SK-N-SH treated with all-trans-retinoic acid at 6 μM for 48 hours (cell line): Measurements from ENCODE around the gene TAMALIN.

ENCODE experiments used
- ATAC-seq: fragments of 200-7000 bp; cut with Tn5 transposase; 3 replicates; pipeline ENCODE4 v1.9.1; 2020; ENCODE audit warnings: mild to moderate bottlenecking, moderate library complexity
- ARNTL ChIP-seq: fragments of 450-650 bp; formaldehyde crosslinking; IDR thresholded peaks from 2 replicates; pipeline ENCODE4 v1.5.0; 2020; ENCODE audit warnings: low read depth, mild to moderate bottlenecking, moderate library complexity, borderline replicate concordance
- BACH2 ChIP-seq: fragments of 250-450 bp; sonication (Bioruptor Pico); IDR thresholded peaks from 2 replicates; pipeline ENCODE4 v1.9.0; 2021; ENCODE audit warnings: mild to moderate bottlenecking, borderline replicate concordance
- CSDC2 ChIP-seq: fragments of 250-450 bp; sonication (Bioruptor Pico); IDR thresholded peaks from 2 replicates; pipeline ENCODE4 v1.5.0; 2020; ENCODE audit warnings: mild to moderate bottlenecking, moderate library complexity
- ESRRG ChIP-seq: fragments of 250-450 bp; sonication (Bioruptor Pico); IDR thresholded peaks from 2 replicates; pipeline ENCODE4 v1.6.1; 2021; ENCODE audit warnings: mild to moderate bottlenecking
- GLIS3 ChIP-seq: fragments of 250-450 bp; sonication (Bioruptor Pico); IDR thresholded peaks from 2 replicates; pipeline ENCODE4 v1.5.0; 2020; ENCODE audit warnings: mild to moderate bottlenecking, moderate library complexity
- ISL1 ChIP-seq: fragments of 250-450 bp; sonication (Bioruptor Pico); IDR thresholded peaks from 2 replicates; pipeline ENCODE4 v2.1.2; 2022; ENCODE audit warnings: mild to moderate bottlenecking, moderate library complexity
- OSR1 ChIP-seq: fragments of 250-450 bp; sonication (Bioruptor Pico); IDR thresholded peaks from 2 replicates; pipeline ENCODE4 v1.8.0; 2022; ENCODE audit warnings: moderate library complexity, mild to moderate bottlenecking, inconsistent platforms
- PPARA ChIP-seq: fragments of 250-450 bp; sonication (Bioruptor Pico); IDR thresholded peaks from 2 replicates; pipeline ENCODE4 v1.5.0; 2020; ENCODE audit warnings: mild to moderate bottlenecking, borderline replicate concordance
- RARB ChIP-seq: fragments of 250-450 bp; sonication (Bioruptor Pico); IDR thresholded peaks from 2 replicates; pipeline ENCODE4 v1.8.0; 2021; ENCODE audit warnings: mild to moderate bottlenecking, moderate library complexity
- SNAI2 ChIP-seq: fragments of 250-450 bp; sonication (Bioruptor Pico); IDR thresholded peaks from 2 replicates; pipeline ENCODE4 v1.5.0; 2020; ENCODE audit warnings: mild to moderate bottlenecking, moderate library complexity
- TCF4 ChIP-seq: fragments of 250-450 bp; sonication (Bioruptor Pico); IDR thresholded peaks from 2 replicates; pipeline ENCODE4 v1.8.0; 2021; ENCODE audit warnings: mild to moderate bottlenecking, moderate library complexity, borderline replicate concordance
- TOX ChIP-seq: fragments of 250-450 bp; sonication (Bioruptor Pico); IDR thresholded peaks from 2 replicates; pipeline ENCODE4 v1.8.0; 2021; ENCODE audit warnings: mild to moderate bottlenecking, moderate library complexity, borderline replicate concordance
- ZC3H10 ChIP-seq: fragments of 250-450 bp; sonication (Bioruptor Pico); IDR thresholded peaks from 2 replicates; pipeline ENCODE4 v1.5.1; 2021; ENCODE audit warnings: mild to moderate bottlenecking, moderate library complexity
- ZFP3 ChIP-seq: fragments of 250-450 bp; sonication (Bioruptor Pico); IDR thresholded peaks from 2 replicates; pipeline ENCODE4 v1.5.0; 2020; ENCODE audit warnings: mild to moderate bottlenecking, moderate library complexity
- ZFP30 ChIP-seq: fragments of 450-650 bp; formaldehyde crosslinking; IDR thresholded peaks from 2 replicates; pipeline ENCODE4 v1.5.0; 2022; ENCODE audit warnings: mild to moderate bottlenecking, moderate library complexity
- ZNF565 ChIP-seq: fragments of 450-650 bp; formaldehyde crosslinking; conservative IDR thresholded peaks from 2 replicates; pipeline ENCODE4 v1.5.0; 2020; ENCODE audit warnings: low read depth, mild to moderate bottlenecking, moderate library complexity
- ZNF70 ChIP-seq: fragments of 450-650 bp; formaldehyde crosslinking; IDR thresholded peaks from 2 replicates; pipeline ENCODE4 v1.5.0; 2020; ENCODE audit warnings: mild to moderate bottlenecking, moderate library complexity
- TF ChIP-seq, protein P1 (sequence below): fragments of 250-450 bp; sonication (Bioruptor Pico); IDR thresholded peaks from 2 replicates; pipeline ENCODE4 v1.5.1; 2021; ENCODE audit warnings: mild to moderate bottlenecking, moderate library complexity
- TF ChIP-seq, protein P2 (sequence below): fragments of 250-450 bp; sonication (Bioruptor Pico); IDR thresholded peaks from 2 replicates; pipeline ENCODE4 v1.5.1; 2020; ENCODE audit warnings: low read depth, mild to moderate bottlenecking, moderate library complexity
- TF ChIP-seq, protein P3 (sequence below): fragments of 250-450 bp; sonication (Bioruptor Pico); IDR thresholded peaks from 2 replicates; pipeline ENCODE4 v1.5.0; 2020; ENCODE audit warnings: mild to moderate bottlenecking, moderate library complexity
- TF ChIP-seq, protein P4 (sequence below): fragments of 250-450 bp; sonication (Bioruptor Pico); IDR thresholded peaks from 2 replicates; pipeline ENCODE4 v1.8.0; 2021; ENCODE audit warnings: low read depth, mild to moderate bottlenecking, moderate library complexity, borderline replicate concordance

The TAMALIN gene

DNA sequence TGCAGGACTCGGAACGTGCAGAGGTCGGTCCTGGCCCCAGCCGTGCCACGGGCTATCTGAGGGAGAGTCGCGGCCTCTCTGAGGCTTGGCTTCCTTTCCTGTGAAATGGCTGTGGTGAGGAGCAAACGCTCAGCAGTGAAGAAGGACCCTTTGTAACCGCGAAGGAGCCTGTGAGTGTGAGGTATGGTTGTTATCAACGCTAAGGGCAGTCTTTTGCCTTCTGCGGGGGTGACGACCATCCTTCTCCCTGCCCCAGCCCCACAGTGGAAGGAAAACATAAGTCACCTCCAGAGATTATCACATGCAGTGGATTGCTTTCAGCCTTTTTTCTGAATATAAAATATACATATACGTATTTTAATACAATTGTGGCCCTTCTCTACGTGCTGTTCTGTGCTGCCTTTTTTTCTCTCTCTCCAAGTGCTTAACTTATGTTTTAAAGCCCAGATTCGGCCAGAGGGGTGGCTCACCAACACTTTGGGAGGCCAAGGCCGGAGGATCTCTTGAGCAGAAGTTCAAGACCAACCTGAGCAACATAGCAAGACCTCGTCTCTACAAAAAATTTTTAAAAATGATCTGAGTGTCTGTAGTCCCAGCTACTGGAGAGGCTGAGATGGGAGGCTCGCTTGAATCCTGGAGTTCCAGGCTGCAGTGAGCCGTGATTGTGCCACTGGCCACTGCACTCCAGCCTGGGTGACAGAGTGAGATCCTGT is 17.4 kb downstream of the TAMALIN start (continued):
- TF ChIP-seq ESRRG (no peak), TOX (CRISPR knock-in tag) (no peak), BACH2 (CRISPR knock-in tag) (no peak), GLIS3 (CRISPR knock-in tag) (no peak), ZNF70 (no peak), SNAI2 (CRISPR knock-in tag) (no peak)
- TF ChIP-seq, protein P1, sequence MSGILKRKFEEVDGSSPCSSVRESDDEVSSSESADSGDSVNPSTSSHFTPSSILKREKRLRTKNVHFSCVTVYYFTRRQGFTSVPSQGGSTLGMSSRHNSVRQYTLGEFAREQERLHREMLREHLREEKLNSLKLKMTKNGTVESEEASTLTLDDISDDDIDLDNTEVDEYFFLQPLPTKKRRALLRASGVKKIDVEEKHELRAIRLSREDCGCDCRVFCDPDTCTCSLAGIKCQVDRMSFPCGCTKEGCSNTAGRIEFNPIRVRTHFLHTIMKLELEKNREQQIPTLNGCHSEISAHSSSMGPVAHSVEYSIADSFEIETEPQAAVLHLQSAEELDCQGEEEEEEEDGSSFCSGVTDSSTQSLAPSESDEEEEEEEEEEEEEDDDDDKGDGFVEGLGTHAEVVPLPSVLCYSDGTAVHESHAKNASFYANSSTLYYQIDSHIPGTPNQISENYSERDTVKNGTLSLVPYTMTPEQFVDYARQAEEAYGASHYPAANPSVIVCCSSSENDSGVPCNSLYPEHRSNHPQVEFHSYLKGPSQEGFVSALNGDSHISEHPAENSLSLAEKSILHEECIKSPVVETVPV (CRISPR knock-in tag) = no peak
- TF ChIP-seq, protein P2, sequence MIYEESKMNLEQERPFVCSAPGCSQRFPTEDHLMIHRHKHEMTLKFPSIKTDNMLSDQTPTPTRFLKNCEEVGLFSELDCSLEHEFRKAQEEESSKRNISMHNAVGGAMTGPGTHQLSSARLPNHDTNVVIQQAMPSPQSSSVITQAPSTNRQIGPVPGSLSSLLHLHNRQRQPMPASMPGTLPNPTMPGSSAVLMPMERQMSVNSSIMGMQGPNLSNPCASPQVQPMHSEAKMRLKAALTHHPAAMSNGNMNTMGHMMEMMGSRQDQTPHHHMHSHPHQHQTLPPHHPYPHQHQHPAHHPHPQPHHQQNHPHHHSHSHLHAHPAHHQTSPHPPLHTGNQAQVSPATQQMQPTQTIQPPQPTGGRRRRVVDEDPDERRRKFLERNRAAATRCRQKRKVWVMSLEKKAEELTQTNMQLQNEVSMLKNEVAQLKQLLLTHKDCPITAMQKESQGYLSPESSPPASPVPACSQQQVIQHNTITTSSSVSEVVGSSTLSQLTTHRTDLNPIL (CRISPR knock-in tag) = no peak

DNA sequence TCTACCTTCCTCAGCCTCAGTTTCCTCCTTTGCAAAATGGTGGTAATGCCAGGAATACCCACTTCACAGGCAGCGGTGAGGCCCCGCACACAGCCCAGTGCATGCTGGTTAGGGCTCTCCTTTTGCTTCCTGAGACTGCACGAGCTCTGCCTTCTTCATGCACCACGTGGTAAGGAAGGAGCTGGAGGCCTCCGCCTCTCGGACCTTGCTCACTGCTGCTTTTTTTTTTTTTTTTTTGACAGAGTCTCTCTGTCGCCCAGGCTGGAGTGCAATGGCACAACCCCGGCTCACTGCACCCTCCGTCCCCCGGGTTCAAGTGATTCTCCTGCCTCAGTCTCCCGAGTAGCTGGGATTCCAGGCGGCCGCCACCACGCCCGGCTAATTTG is 18.1 kb downstream of the TAMALIN start:
- ATAC-seq = no peak
- TF ChIP-seq ZFP3 (CRISPR knock-in tag) (no peak), ZNF70 (no peak), OSR1 (no peak), ARNTL (no peak), ESRRG (no peak), BACH2 (CRISPR knock-in tag) (no peak), RARB (CRISPR knock-in tag) (no peak), ZC3H10 (CRISPR knock-in tag) (no peak), CSDC2 (CRISPR knock-in tag) (no peak), ZFP30 (CRISPR knock-in tag) (no peak), SNAI2 (CRISPR knock-in tag) (no peak), GLIS3 (CRISPR knock-in tag) (no peak), PPARA (CRISPR knock-in tag) (no peak), TCF4 (no peak), ISL1 (CRISPR knock-in tag) (no peak), TOX (CRISPR knock-in tag) (no peak)
- TF ChIP-seq, protein P1 (CRISPR knock-in tag) = no peak
- TF ChIP-seq, protein P3, sequence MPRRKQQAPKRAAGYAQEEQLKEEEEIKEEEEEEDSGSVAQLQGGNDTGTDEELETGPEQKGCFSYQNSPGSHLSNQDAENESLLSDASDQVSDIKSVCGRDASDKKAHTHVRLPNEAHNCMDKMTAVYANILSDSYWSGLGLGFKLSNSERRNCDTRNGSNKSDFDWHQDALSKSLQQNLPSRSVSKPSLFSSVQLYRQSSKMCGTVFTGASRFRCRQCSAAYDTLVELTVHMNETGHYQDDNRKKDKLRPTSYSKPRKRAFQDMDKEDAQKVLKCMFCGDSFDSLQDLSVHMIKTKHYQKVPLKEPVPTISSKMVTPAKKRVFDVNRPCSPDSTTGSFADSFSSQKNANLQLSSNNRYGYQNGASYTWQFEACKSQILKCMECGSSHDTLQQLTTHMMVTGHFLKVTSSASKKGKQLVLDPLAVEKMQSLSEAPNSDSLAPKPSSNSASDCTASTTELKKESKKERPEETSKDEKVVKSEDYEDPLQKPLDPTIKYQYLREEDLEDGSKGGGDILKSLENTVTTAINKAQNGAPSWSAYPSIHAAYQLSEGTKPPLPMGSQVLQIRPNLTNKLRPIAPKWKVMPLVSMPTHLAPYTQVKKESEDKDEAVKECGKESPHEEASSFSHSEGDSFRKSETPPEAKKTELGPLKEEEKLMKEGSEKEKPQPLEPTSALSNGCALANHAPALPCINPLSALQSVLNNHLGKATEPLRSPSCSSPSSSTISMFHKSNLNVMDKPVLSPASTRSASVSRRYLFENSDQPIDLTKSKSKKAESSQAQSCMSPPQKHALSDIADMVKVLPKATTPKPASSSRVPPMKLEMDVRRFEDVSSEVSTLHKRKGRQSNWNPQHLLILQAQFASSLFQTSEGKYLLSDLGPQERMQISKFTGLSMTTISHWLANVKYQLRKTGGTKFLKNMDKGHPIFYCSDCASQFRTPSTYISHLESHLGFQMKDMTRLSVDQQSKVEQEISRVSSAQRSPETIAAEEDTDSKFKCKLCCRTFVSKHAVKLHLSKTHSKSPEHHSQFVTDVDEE = no peak
- TF ChIP-seq, protein P2 (CRISPR knock-in tag) = no peak

DNA sequence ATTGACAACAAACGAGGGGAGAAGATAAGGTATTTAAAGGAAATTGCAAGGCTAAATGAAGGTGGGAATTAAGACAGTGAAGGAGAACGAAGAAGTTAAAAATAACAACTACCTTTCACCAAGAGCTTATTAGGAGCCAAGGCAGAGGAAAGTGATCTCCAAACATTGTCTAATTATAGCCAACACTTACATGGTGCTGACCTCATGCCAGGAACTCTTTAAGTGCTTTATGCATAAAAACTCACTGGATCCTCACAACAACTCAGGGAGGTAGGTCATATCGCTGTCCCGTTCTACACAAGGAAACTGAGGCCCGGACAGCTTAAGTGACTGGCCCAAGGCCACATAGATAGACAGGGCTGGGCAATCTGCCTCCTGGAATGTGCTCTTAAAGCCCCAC is 19.5 kb downstream of the TAMALIN start:
- no peak for ATAC-seq
- TF ChIP-seq, protein P1 (CRISPR knock-in tag) = no peak
- TF ChIP-seq CSDC2 (CRISPR knock-in tag) = no peak
- no peak for TF ChIP-seq ARNTL
- TF ChIP-seq, protein P4, sequence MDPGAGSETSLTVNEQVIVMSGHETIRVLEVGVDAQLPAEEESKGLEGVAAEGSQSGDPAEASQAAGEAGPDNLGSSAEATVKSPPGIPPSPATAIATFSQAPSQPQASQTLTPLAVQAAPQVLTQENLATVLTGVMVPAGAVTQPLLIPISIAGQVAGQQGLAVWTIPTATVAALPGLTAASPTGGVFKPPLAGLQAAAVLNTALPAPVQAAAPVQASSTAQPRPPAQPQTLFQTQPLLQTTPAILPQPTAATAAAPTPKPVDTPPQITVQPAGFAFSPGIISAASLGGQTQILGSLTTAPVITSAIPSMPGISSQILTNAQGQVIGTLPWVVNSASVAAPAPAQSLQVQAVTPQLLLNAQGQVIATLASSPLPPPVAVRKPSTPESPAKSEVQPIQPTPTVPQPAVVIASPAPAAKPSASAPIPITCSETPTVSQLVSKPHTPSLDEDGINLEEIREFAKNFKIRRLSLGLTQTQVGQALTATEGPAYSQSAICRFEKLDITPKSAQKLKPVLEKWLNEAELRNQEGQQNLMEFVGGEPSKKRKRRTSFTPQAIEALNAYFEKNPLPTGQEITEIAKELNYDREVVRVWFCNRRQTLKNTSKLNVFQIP (CRISPR knock-in tag) = no peak
- TF ChIP-seq ZC3H10 (CRISPR knock-in tag) = no peak
- TF ChIP-seq ZNF70 = no peak
- no peak for TF ChIP-seq ZNF565 (CRISPR knock-in tag)
- no peak for TF ChIP-seq SNAI2 (CRISPR knock-in tag)
- TF ChIP-seq TCF4 = no peak
- no peak for TF ChIP-seq BACH2 (CRISPR knock-in tag)
- no peak for TF ChIP-seq ESRRG
- no peak for TF ChIP-seq PPARA (CRISPR knock-in tag)
- no peak for TF ChIP-seq ISL1 (CRISPR knock-in tag)
- TF ChIP-seq TOX (CRISPR knock-in tag) = no peak
- TF ChIP-seq, protein P3 = no peak
